Measurements from ENCODE around the gene KRTAP12-2.
"Not testable (repeated sequence)": the region's sequence is repeated elsewhere in the genome, so short reads cannot be mapped to it uniquely, and the experiment has no call there.

Gene KRTAP12-2

DNA sequence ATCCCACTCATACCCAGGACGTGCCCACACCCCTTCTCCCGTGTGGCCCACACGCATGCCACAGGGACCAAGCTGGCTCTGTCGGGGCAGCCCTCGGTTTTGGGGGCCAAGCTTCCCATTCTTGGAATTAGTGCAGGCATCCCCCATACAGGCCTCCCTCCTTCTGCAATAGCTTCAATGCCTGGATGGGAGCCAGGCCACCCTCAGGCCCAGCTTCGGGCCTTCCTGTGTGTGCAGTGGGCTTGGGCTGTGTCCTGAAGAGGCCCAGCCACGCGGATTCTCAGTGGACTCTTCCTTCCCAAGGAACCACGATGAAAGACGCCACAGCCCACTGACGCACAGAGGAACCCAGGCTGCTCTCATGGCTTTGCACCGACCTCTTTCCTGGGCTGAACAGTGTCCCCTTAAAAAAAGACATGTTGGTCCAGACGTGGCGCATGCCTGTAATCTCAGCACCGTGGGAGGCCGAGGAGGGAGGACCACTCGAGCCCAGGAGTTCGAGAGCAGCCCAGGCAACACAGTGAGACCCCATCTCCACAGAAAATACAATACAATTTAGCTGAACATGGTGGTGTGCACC is 17.1 kb downstream of the KRTAP12-2 start:
- no peak for DNase-seq

DNA sequence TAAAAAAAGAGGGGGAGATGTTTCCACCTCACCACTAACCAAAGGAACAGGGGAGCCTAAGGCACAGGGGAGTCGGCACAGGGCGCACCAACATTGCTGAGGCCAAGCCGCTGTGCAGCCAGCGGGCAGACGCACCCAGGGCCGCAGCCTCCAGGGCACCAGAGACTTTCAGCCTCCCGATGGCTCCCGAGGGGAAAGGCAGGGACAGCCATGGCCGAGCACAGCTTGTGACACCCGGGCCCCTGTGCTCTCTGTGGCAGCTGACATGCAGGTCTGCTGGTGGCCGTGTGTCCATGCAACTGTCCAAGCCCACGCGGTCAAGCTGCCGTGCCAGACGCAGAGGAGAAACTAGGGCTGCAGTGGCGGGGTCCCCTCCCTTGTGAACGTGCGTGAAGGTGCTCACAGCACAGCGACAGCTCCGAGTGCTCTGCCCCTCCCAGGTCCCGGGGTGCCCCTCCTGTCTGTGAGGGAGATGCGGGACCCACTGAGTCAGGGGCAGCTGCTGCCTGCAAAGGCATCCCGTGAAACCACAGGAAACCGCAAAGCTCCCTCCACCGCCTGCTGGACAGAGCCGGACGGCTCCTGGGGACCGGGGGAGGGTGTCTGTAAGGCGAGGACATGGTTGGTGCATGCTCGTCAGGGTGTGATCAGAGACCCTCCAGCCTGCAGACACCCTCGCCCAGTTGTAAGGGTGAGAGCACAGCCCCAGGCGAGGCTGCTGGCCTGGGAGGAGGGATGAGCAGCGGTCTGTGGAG is 18.0 kb downstream of the KRTAP12-2 start:
- no peak for DNase-seq

DNA sequence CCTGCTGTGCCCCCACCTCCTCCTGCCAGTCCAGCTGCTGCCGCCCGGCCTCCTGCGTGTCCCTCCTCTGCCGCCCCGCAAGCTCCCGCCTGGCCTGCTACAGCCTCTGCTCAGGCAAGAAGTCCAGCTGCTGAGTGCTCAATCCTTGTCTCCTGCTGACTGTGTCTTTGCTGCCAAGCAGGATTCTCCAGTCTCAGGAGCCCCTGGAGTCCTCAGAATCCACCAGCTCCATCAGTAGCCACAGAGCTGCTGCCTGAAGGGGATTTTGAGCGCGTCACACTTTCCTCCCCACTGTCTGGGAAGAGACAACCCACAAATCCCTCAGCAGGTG is 19.5 kb downstream of the KRTAP12-2 start:
- DNase-seq: peak; percentile 46

DNA sequence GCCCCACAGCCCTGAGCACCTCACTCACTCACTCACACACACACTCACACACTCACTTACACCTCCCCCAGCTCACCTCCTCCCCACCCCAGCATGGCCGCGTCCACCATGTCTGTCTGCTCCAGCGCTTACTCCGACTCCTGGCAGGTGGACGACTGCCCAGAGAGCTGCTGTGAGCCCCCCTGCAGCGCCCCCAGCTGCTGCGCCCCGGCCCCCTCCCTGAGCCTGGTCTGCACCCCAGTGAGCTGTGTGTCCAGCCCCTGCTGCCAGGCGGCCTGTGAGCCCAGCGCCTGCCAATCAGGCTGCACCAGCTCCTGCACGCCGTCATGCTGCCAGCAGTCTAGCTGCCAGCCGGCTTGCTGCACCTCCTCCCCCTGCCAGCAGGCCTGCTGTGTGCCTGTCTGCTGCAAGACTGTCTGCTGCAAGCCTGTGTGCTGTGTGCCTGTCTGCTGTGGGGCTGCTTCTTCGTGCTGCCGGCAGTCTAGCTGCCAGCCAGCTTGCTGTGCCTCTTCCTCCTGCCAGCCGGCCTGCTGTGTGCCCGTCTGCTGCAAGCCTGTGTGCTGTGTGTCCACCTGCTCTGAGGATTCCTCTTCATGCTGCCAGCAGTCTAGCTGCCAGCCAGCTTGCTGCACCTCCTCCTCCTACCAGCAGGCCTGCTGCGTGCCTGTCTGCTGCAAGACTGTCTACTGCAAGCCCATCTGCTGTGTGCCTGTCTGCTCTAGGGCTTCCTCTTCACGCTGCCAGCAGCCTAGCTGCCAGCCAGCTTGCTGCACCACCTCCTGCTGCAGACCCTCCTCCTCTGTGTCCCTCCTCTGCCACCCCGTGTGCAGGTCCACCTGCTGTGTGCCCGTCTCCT is 20.1 kb downstream of the KRTAP12-2 start, which contains the start of gene KRTAP10-11:
KRTAP10-11 (plus strand) TSS at position 49 of the 856 bp plus-strand sequence; CDS start at position 94, 45 bp downstream.
- DNase-seq: not testable (repeated sequence)

DNA sequence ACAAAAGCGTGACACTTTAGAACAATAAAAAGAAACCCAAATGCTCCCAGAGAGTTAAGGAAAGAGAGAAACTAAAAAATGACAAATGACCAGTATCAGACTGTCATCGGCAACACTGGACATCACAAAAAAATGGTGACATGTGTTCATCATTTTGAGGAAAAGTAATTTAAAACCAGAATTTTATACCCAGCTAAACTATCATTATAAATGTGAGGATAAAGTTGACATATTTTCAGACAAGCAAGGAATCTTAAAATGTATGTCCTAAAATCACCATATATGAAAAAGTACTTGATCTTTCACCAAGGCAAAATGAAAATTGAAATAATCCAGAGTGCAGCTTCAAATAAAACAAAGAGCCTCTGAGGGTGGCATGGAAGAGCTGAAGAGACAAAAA is 21.8 kb downstream of the KRTAP12-2 start:
- DNase-seq: no peak

DNA sequence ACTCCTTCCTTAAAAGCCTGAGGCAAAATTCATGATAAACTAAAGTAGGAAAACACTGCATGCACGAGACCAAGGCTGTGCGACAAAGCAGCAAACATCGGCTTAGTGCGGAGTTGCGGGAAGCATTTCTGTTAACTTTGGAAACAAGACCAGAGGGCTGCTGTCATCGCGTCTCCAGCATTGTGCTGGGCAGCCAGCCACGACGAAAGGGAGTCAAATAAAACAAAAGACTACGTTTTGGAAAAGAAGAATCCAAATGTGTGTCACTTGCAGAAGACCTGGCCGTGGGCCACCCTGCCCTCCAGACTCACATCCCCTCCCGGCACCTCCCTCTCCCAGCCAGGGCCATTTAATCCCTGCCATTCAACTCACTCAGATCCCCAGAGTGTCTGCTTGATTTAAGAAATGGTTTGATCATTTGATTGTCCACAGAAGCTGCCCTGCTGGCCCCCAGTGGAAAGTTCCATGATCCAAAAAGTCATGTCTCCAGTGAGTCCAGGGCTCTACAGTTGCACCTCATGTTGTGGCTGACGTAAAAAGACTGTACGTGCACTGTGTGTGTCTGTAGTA is 22.9 kb downstream of the KRTAP12-2 start:
- no peak for DNase-seq

DNA sequence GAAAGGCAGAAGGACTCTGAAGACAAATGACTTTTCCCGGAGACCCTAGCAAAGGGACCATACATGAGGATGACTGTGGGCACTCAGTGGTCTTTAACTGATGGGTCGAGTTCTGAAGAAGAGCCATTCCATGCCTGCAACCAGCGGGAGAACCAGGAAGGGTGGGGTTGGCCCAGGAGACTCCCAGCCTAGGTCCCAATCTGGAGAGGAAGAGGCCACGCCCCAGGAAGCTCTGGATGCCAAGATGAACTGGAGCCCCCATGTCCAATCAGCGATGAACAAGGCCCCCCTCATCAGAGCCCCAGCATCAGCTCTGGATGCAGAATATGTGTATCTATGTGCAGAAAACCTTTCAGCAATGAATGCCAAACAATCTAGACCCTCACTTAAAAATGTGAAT is 26.0 kb downstream of the KRTAP12-2 start:
- DNase-seq: no peak

DNA sequence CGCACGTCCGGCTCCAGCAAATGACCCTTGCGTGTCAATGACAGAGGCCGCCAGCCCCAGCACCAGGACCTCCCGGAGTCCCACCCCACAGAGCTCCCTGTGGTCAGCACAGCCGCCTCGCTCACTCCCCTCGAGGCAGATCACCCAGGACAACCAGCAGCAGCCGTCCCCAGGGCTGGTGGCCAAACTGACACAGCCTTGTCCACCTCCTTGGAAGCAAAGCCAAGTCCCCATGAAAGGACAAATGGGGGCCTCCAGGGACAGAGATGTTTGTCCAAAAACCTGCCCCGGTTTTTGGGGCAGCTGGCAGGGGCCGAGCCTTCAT is 27.4 kb downstream of the KRTAP12-2 start:
- no peak for DNase-seq

DNA sequence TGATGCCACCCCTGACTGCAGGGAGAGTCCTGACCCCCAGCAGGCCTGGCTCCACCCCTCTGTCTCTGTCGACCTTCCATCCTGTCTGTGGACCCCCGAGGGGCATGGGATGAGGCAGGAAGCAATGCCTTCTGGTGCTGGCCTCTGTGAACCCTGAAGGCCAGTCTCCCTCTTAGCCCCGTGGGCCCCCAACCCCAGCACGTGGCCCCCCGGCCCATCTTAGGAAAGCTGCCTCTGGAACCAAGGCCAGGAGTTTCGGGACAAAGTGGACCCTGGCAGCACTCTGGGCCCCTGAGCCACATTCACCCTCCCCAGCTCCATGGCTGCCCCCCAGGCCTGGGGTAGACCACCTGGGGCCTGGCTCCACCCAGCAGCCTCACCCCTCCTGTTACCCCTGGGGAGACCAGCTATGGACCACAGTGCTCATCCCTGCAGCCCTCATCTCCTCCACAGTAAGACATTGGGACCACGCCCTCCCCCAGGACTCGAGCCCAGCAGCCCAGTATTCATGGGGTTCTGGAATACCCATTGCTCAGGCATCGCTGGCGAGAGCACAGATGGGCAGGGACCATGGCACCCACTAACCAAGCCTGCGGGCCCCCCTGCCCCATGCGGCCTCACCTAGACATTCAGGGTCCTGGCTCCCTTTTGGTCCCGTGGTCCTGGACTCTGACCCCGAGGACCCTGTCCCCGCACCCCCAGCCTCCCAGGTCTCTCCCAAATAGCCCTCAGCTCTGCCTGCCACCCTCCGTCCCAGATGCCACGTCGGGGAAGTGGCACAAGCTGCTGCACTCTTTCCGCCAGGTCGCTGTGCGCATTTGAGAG is 28.0 kb downstream of the KRTAP12-2 start:
- DNase-seq: not testable (repeated sequence)

DNA sequence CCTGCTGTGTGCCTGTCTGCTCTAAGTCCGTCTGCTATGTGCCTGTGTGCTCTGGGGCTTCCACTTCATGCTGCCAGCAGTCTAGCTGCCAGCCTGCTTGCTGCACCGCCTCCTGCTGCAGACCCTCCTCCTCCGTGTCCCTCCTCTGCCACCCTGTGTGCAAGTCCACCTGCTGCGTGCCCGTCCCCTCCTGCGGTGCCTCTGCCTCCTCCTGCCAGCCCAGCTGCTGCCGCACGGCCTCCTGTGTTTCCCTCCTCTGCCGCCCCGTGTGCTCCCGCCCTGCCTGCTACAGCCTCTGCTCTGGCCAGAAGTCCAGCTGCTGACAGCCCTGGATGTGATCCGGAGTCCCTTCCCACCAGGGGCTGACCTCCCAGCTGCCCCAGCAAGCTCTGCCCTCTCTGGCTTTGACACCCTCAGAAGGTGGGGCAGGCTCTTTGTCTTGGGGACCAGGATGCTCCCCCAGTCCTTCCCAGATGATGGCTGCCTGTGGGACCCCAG is 28.8 kb downstream of the KRTAP12-2 start:
- DNase-seq: not testable (repeated sequence)

DNA sequence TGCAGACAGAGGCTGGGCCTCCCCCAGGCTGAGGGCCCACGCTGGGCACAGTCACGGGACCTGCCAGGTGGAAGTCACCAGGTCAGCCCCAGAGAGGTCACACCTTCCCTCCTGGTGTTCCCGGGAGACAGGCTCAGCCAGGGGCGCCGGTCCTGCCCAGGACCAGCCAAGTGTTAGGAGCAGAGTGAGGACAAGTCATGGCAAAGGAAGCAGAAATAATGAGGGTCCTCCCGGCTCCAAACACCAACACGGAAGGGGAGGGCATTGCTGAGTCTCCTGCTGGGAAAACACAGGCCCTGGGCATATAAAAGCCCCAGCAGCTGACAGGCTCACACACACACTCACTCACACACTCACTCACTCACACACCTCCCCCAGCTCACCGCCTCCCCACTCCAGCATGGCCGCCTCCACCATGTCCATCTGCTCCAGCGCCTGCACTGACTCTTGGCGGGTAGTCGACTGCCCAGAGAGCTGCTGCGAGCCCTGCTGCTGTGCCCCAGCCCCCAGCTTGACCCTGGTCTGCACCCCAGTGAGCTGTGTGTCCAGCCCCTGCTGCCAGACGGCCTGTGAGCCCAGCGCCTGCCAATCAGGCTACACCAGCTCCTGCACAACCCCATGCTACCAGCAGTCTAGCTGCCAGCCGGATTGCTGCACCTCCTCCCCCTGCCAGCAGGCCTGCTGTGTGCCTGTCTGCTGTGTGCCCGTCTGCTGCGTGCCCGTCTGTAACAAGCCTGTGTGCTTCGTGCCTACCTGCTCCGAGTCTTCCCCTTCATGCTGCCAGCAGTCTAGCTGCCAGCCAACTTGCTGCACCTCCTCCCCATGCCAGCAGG is 29.5 kb downstream of the KRTAP12-2 start, which contains the start of gene KRTAP10-10:
KRTAP10-10 (plus strand) TSS at position 339 of the 833 bp plus-strand sequence; CDS start at position 401, 62 bp downstream.
- DNase-seq: no peak

DNA sequence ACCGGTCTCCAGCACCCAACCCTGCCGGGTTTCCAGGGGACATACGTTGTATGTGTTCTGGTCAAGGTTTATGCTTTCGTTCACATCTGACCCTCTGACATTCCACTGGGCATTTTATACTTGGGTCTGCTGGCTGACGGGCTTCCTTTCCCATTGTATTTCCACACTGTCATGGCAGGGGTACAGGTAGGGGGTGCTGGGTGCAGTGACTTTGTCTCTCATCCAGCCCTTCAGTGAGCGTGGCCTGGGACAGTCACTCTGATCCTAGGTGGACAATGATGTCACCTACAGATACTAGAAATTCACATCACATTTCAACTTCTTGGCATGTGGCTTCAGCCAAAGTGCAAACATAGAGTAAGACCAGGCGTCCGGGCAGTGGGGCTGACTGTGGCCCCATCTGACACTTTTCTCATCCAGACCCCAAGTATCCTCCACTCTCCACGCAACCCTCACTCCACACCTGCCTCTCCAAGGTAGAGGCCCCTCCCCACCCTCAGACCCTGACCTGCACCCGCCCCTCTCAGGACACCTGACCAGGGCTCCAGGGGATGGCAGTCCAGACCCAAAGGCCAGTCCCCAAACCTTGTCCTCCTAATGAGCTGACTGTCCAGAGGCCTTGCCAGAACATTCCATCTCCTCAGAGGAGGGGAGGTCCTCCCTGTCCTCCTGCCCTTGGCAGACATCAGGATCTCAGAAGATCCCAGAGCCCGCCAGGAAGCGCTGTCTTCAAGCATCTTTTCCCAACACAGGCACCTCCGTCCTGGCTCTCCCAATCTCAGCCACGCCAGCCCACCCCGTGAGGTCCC is 30.3 kb downstream of the KRTAP12-2 start:
- DNase-seq: no peak

DNA sequence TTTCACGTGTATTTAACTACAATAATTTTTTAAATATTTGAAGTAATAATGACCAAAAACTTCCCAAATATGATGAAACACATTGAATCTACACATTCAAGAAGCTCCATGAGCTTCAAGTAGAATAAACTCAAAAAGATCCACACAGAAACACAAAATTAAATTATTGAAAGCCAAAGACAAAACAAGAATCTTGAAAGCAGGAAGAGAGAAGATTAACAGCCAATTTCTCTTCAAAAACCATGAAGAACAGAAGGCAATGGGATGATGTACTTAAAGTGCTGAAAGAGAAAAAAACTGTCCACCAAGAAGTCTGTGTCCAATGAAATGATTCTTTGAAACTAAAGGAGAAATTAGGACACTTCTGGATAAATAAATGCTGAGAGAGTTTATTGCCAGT is 34.7 kb downstream of the KRTAP12-2 start:
- DNase-seq: no peak

DNA sequence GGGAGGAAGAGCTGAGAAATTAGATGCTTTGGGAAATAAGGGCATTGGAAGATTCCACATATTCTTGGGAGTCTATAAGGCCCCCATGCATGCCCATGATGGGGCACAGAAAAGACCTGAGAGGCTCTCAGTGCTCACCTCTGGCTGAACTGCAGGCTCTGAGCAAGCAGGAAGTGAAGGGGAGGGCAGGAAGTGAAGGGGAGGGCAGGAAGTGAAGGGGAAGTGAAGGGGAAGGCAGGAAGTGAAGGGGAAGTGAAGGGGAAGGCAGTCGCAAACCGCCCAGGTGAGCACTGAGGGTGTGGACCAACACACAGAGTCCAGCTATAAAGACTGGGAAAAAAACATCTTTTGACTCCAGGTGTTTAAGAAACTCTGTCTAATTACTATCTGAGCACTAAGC is 36.3 kb downstream of the KRTAP12-2 start:
- no peak for DNase-seq

DNA sequence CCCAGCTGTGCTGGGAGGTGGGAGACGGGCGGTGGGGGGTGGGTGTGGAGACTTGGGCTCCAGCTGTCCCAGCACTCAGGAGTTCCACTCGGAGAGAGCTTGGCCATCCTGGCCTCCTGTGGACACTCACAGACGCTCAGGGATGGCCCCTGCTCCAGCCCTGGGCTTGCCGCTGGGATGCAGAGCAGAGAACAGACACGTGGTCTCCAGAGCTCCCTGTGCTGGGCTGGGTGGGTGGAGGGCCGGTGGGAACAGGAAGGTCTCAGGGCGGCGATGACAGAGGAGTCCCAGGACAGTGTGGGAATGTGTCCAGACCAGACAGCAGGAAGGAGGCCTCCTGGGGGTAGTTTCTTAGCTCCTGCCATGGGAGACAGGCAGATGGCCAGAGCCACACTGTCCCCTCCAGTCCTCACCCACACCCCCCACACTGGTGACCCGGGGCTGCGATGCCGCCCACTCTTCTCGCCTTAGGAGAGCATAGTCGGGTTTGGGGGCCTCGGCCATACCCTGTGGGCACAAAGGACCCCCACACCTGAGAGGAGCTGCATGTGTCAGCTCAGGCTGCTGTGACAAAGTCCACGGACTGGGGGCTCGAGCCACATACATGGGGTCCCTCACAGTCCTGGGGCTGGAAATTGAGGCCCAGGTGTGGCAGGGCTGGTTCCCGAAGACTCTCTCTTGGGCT is 37.9 kb downstream of the KRTAP12-2 start:
- no peak for DNase-seq

DNA sequence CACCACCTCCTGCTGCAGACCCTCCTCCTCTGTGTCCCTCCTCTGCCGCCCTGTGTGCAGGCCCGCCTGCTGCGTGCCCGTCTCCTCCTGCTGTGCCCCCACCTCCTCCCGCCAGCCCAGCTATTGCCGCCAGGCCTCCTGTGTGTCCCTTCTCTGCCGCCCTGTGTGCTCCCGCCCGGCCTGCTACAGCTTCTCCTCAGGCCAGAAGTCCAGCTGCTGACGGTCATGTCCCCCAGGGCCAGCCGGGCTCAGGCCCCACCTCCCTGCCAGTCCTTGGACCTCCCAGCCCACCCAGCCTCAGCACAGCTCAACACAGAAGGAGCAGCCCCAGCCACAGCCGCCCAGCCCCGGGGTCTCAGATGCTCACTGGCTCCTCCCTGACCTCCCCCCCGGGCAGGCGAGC is 38.9 kb downstream of the KRTAP12-2 start:
- DNase-seq: not testable (repeated sequence)

DNA sequence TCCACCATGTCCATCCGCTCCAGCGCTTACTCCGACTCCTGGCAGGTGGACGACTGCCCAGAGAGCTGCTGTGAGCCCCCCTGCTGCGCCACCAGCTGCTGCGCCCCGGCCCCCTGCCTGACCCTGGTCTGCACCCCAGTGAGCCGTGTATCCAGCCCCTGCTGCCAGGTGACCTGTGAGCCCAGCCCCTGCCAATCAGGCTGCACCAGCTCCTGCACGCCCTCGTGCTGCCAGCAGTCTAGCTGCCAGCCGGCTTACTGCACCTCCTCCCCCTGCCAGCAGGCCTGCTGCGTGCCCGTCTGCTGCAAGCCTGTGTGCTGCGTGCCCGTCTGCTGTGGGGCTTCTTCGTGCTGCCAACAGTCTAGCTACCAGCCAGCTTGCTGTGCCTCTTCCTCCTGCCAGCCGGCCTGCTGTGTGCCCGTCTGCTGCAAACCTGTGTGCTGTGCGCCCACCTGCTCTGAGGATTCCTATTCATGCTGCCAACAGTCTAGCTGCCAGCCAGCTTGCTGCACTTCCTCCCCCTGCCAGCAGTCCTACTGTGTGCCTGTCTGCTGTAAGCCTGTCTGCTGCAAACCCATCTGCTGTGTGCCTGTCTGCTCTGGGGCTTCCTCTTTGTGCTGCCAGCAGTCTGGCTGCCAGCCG is 39.4 kb downstream of the KRTAP12-2 start:
- not testable (repeated sequence) for DNase-seq

DNA sequence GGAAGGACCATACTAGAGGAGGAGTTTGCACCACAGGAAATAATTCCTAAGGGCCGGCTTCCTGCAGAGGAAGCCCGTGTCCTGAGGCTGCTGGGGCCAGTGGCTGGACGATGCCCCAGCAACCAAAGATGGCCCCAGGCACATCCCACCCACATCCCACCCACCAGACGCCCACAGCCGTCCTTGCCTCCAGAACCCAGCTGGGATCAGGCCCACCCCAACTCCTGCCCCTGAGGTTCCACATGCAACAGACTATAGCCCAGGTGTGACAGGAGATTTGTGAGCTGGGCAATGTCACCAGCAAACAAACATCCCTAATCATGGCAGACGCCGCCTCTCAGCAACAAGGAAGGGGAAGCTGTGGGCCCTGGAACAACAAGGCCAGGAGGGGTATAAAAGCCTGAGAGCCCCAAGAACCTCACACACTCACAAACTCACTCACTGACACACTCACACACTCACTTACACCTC is 40.0 kb downstream of the KRTAP12-2 start, which contains the start of gene KRTAP10-9:
KRTAP10-9 (plus strand) TSS at position 421 of the 471 bp plus-strand sequence. CDS start 79 bp downstream, outside the sequence.
- no peak for DNase-seq

DNA sequence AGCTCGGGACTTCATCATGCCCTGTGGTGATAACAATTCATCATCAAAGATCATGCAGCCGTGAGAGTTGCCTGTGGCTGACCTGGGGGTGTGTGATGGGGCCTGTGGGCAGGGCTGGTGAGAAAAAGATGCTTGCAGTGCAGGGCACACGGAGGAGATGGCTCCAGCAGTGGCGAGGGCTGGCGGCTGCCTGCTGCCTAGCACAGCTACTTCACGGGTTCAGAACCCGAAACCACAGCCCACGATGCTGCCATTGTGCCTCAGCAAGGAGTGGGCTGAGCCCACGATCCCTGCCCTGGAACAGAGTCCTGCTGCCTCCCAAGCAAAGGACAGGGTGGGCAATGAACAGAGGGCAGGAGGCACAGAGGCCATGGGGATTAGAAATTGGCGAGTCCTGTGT is 40.5 kb downstream of the KRTAP12-2 start:
- no peak for DNase-seq
